GM19043 (cell line): ENCODE measurements around the gene HHAT.
"Not testable (repeated sequence)": the region's sequence is repeated elsewhere in the genome, so short reads cannot be mapped to it uniquely, and the experiment has no call there.

ENCODE experiments used
- ATAC-seq: cut with Tn5 transposase; IDR thresholded peaks from one replicate; pipeline ENCODE4 v1.9.1; 2021; ENCODE audit warnings: low read depth; ENCODE audit not compliant: unreplicated experiment

Gene HHAT

GRCh38 chr1:210385228-210385627, 56.5 kb downstream of the HHAT start:
- no peak for ATAC-seq

GRCh38 chr1:210394281-210394821, 65.6 kb downstream of the HHAT start:
- ATAC-seq: peak; percentile 57

GRCh38 chr1:210396541-210396940, 67.8 kb downstream of the HHAT start:
- no peak for ATAC-seq

- no peak for ATAC-seq
Measured at GRCh38 chr1:210397252-210397651, 68.5 kb downstream of the HHAT start.

- no peak for ATAC-seq
Measured at GRCh38 chr1:210397681-210398080, 69.0 kb downstream of the HHAT start.

- no peak for ATAC-seq
Measured at GRCh38 chr1:210398466-210398865, 69.8 kb downstream of the HHAT start.

GRCh38 chr1:210400043-210400840, 71.5 kb downstream of the HHAT start:
- ATAC-seq: peak; percentile 96

GRCh38 chr1:210402560-210402959, 73.9 kb downstream of the HHAT start:
- ATAC-seq: no peak

- no peak for ATAC-seq
Measured at GRCh38 chr1:210405316-210405715, 76.6 kb downstream of the HHAT start.

- not testable (repeated sequence) for ATAC-seq
Measured at GRCh38 chr1:210406341-210406740, 77.6 kb downstream of the HHAT start.

GRCh38 chr1:210407207-210407886, 78.6 kb downstream of the HHAT start:
- ATAC-seq: peak; percentile 81

GRCh38 chr1:210407887-210408252, 79.2 kb downstream of the HHAT start:
- ATAC-seq: no peak

- no peak for ATAC-seq
Measured at GRCh38 chr1:210412240-210412639, 83.5 kb downstream of the HHAT start.

- no peak for ATAC-seq
Measured at GRCh38 chr1:210413951-210414350, 85.2 kb downstream of the HHAT start.

GRCh38 chr1:210415846-210416448, 87.2 kb downstream of the HHAT start:
- no peak for ATAC-seq

GRCh38 chr1:210416681-210417080, 88.0 kb downstream of the HHAT start:
- ATAC-seq: no peak

- ATAC-seq: no peak
Measured at GRCh38 chr1:210417881-210418280, 89.2 kb downstream of the HHAT start.

- ATAC-seq: no peak
Measured at GRCh38 chr1:210418863-210419650, 90.4 kb downstream of the HHAT start.

GRCh38 chr1:210426696-210427095, 98.0 kb downstream of the HHAT start:
- ATAC-seq: not testable (repeated sequence)

GRCh38 chr1:210428696-210429095, 100.0 kb downstream of the HHAT start:
- ATAC-seq: no peak

- no peak for ATAC-seq
Measured at GRCh38 chr1:210434223-210434622, 105.5 kb downstream of the HHAT start.
